Endothelial cell (in vitro differentiated cells): ENCODE data around the gene EIF4G3. TPM values are rescaled to one million over a fixed set of nuclear protein-coding genes. Genes with fewer than 3 reads are reported as not detected.

Source experiments
- DNase-seq: peaks from one replicate; pipeline ENCODE4 v3.0.0; 2021; ENCODE audit warnings: low spot score
- H3K27ac Mint-ChIP-seq: one replicate; pipeline ENCODE4 v1.8.0; 2021; ENCODE audit warnings: mixed read lengths, inconsistent platforms; ENCODE audit not compliant: unreplicated experiment
- H3K27me3 Mint-ChIP-seq: one replicate; pipeline ENCODE4 v1.8.0; 2021; ENCODE audit warnings: mild to moderate bottlenecking, moderate library complexity, mixed read lengths, inconsistent platforms; ENCODE audit not compliant: unreplicated experiment
- H3K36me3 Mint-ChIP-seq: one replicate; pipeline ENCODE4 v1.8.0; 2021; ENCODE audit warnings: mild to moderate bottlenecking, low read depth, mixed read lengths, inconsistent platforms; ENCODE audit not compliant: unreplicated experiment
- H3K4me1 Mint-ChIP-seq: one replicate; pipeline ENCODE4 v1.8.0; 2021; ENCODE audit warnings: mild to moderate bottlenecking, mixed read lengths, inconsistent platforms; ENCODE audit not compliant: unreplicated experiment
- H3K4me3 Mint-ChIP-seq: one replicate; pipeline ENCODE4 v1.8.0; 2021; ENCODE audit warnings: mild to moderate bottlenecking, mixed read lengths, inconsistent platforms; ENCODE audit not compliant: unreplicated experiment
- H3K9me3 Mint-ChIP-seq: one replicate; pipeline ENCODE4 v1.8.0; 2021; ENCODE audit warnings: mixed read lengths, inconsistent platforms; ENCODE audit not compliant: unreplicated experiment
- total RNA-seq: library from RNA; stranded (reverse); fragmentation: NEBNext Ultra II Directional; extraction: Animal tissue kit (Norgen Biotek cat#: 25700); gene quantifications from one replicate; pipeline ENCODE4 v1.2.1, GENCODE V29; 2021; ENCODE audit not compliant: unreplicated experiment
- TF ChIP-seq, protein P1 (sequence below): fragments of 200-600 bp; sonication (generic); IDR thresholded peaks from one replicate; pipeline ENCODE4 v1.5.0; 2021; ENCODE audit warnings: antibody characterized with exemption; ENCODE audit not compliant: unreplicated experiment

The EIF4G3 gene
- total RNA-seq, 1 donor from 2014 or later, result 87.6 TPM

GRCh38 chr1:20840731-20841130, 336.0 kb downstream of the EIF4G3 start:
- H3K36me3 Mint-ChIP-seq, result peaks cover 16% of the 10 kb centered on the region
- no peaks in the 10 kb centered on the region for H3K4me1 Mint-ChIP-seq
- H3K27me3 Mint-ChIP-seq, result no peaks in the 10 kb centered on the region
- TF ChIP-seq, protein P1, sequence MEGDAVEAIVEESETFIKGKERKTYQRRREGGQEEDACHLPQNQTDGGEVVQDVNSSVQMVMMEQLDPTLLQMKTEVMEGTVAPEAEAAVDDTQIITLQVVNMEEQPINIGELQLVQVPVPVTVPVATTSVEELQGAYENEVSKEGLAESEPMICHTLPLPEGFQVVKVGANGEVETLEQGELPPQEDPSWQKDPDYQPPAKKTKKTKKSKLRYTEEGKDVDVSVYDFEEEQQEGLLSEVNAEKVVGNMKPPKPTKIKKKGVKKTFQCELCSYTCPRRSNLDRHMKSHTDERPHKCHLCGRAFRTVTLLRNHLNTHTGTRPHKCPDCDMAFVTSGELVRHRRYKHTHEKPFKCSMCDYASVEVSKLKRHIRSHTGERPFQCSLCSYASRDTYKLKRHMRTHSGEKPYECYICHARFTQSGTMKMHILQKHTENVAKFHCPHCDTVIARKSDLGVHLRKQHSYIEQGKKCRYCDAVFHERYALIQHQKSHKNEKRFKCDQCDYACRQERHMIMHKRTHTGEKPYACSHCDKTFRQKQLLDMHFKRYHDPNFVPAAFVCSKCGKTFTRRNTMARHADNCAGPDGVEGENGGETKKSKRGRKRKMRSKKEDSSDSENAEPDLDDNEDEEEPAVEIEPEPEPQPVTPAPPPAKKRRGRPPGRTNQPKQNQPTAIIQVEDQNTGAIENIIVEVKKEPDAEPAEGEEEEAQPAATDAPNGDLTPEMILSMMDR, result no peak
- H3K27ac Mint-ChIP-seq, result no peak overlapping the region
- DNase-seq, result no peak
- no peak overlapping the region for H3K4me3 Mint-ChIP-seq
- no peaks in the 10 kb centered on the region for H3K9me3 Mint-ChIP-seq

DNA sequence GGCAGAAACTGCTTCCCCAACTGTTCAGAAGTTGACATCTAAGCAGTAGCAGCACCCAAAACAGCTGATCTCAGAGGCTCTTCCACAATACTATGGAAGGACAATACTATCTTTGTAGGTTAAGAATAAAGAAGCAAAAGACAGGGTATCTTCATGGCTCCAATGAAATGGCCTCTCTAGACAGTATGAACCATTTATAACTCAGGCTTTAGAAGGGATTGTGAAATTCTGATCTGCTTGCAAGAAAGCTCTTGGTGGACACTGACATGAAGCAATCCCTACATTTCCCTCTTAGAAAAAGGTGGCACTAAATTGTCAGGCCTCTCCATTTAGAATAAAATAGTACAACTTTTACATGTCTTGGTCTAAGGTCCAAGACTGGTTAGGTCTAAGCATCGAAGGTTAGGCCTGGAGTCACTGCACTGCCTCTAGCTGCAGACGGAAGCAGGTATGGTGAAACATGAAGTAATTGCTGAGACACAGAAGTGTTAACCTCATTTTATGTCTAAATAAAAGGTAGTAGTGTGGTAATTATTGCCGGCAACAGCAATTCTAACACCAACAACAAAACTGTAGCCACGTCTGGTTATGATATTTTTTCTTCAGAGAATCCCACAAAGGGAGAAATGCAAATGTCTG, 339.0 kb downstream of the EIF4G3 start:
- TF ChIP-seq, protein P1, result no peak
- H3K9me3 Mint-ChIP-seq, result no peaks in the 10 kb centered on the region
- no peak for DNase-seq
- no peaks in the 10 kb centered on the region for H3K27me3 Mint-ChIP-seq
- H3K27ac Mint-ChIP-seq, result no peak overlapping the region
- peaks cover 7% of the 10 kb centered on the region for H3K36me3 Mint-ChIP-seq
- peaks cover 2% of the 10 kb centered on the region for H3K4me1 Mint-ChIP-seq
- H3K4me3 Mint-ChIP-seq, result no peak overlapping the region

GRCh38 chr1:20836230-20836629, 340.5 kb downstream of the EIF4G3 start:
- Mint-ChIP-seq H3K27ac (no peak overlapping the region), H3K27me3 (no peaks in the 10 kb centered on the region), H3K4me3 (no peak overlapping the region), H3K4me1 (peaks cover 2% of the 10 kb centered on the region), H3K9me3 (no peaks in the 10 kb centered on the region), H3K36me3 (peaks cover 7% of the 10 kb centered on the region)
- TF ChIP-seq, protein P1, result no peak
- DNase-seq, result no peak

GRCh38 chr1:20834780-20835179, 341.9 kb downstream of the EIF4G3 start:
- Mint-ChIP-seq H3K9me3 (no peaks in the 10 kb centered on the region), H3K27ac (no peak overlapping the region), H3K4me1 (peaks cover 2% of the 10 kb centered on the region), H3K4me3 (no peak overlapping the region), H3K27me3 (no peaks in the 10 kb centered on the region), H3K36me3 (peaks cover 7% of the 10 kb centered on the region)
- no peak for DNase-seq
- TF ChIP-seq, protein P1, result no peak

GRCh38 chr1:20834192-20834591, 342.5 kb downstream of the EIF4G3 start:
- Mint-ChIP-seq H3K27me3 (no peaks in the 10 kb centered on the region), H3K4me1 (peaks cover 2% of the 10 kb centered on the region), H3K27ac (no peak overlapping the region), H3K4me3 (no peak overlapping the region), H3K9me3 (no peaks in the 10 kb centered on the region), H3K36me3 (peaks cover 7% of the 10 kb centered on the region)
- TF ChIP-seq, protein P1, result no peak
- no peak for DNase-seq
